Neural cell (in vitro differentiated cells): ENCODE measurements around the gene RHOBTB1.

Experiments
- CTCF ChIP-seq: fragments of 450-650 bp; IDR thresholded peaks from 2 replicates; pipeline ENCODE4 v1.5.1; 2014; ENCODE audit warnings: antibody characterized with exemption, mild to moderate bottlenecking, moderate library complexity; ENCODE audit not compliant: poor library complexity, severe bottlenecking
- EP300 ChIP-seq: fragments of 450-650 bp; conservative IDR thresholded peaks from 2 replicates; pipeline ENCODE4 v1.6.1; 2014; ENCODE audit warnings: antibody characterized with exemption, mild to moderate bottlenecking, moderate library complexity; ENCODE audit not compliant: poor library complexity, severe bottlenecking
- REST ChIP-seq: IDR thresholded peaks from 2 replicates; pipeline ENCODE4 v1.6.1; 2012; ENCODE audit warnings: borderline replicate concordance
- TAF1 ChIP-seq: IDR thresholded peaks from 2 replicates; pipeline ENCODE4 v1.6.1; 2012; ENCODE audit warnings: low read depth

GRCh38 chr10:60992636-60993035 lies 48.7 kb upstream of the RHOBTB1 start:
- TF ChIP-seq CTCF (no peak), REST (no peak), TAF1 (no peak), EP300 (no peak)
